B cell (primary cell): ENCODE data around the gene GPR162. TPM values are rescaled to one million over a fixed set of nuclear protein-coding genes. Genes with fewer than 3 reads are reported as not detected.

Source experiments
- ATAC-seq: fragments of 200-7000 bp; cut with Tn5 transposase; one replicate; pipeline ENCODE4 v1.10.0; 2021; ENCODE audit warnings: low read depth, mild to moderate bottlenecking, moderate number of reproducible peaks, moderate library complexity
- CTCF ChIA-PET: fragments of 350-600 bp; sonication (Branson Sonifier 250); formaldehyde crosslinking; loops from one replicate; lab custom pipeline; 2021; ENCODE audit warnings: antibody characterized with exemption, inconsistent platforms; lab: Charles Lee
- POLR2A ChIA-PET: fragments of 350-600 bp; sonication (Branson Sonifier 250); formaldehyde crosslinking; loops from one replicate; lab custom pipeline; 2021; ENCODE audit warnings: antibody characterized with exemption; lab: Charles Lee
- DNase-seq: peaks from one replicate; pipeline ENCODE4 v3.0.0; 2013
- H2AFZ ChIP-seq: 2 replicates; pipeline ENCODE4 v1.6.1; 2012; ENCODE audit warnings: mild to moderate bottlenecking, low read depth, low read length; ENCODE audit not compliant: insufficient read depth, poor library complexity, severe bottlenecking
- H3K27ac ChIP-seq, 2 donors: 1 replicate in 1 of 2; 2 replicates in 1 of 2; pipeline ENCODE4 v1.5.1; 2012 to 2013; ENCODE audit warnings: low read length in 2 of 2, mild to moderate bottlenecking in 2 of 2, moderate library complexity in 1 of 2
- H3K27me3 ChIP-seq, 4 experiments: fragments of 200-600 bp in 1 of 4; sonication (generic) in 1 of 4; replicated peaks in 1 of 4; 1 replicate in 2 of 4; 2 replicates in 2 of 4; pipeline versions ENCODE4 v1.6.1 to v1.7.0; 2013 to 2016; ENCODE audit warnings: low read length in 3 of 4, mild to moderate bottlenecking in 2 of 4, mixed read lengths in 1 of 4, moderate library complexity in 1 of 4; ENCODE audit not compliant: insufficient read depth in 4 of 4, control insufficient read depth in 3 of 4; ENCODE audit errors: control extremely low read depth in 1 of 4
- H3K36me3 ChIP-seq, 2 experiments: replicated peaks in 1 of 2; 1 replicate in 1 of 2; 2 replicates in 1 of 2; pipeline versions ENCODE4 v1.6.1 to v1.7.1; 2013; ENCODE audit warnings: low read length in 1 of 2; ENCODE audit not compliant: insufficient read depth in 2 of 2, control insufficient read depth in 1 of 2; ENCODE audit errors: control extremely low read depth in 1 of 2, extremely low read depth in 1 of 2
- H3K4me1 ChIP-seq, 2 donors: fragments of 200-600 bp in 1 of 2; sonication (generic) in 1 of 2; 1 replicate in 1 of 2; 2 replicates in 1 of 2; pipeline versions ENCODE4 v1.5.1 to v1.6.1; 2013 to 2017; ENCODE audit warnings: low read length in 2 of 2; ENCODE audit not compliant: control insufficient read depth in 2 of 2, insufficient read depth in 2 of 2
- H3K4me2 ChIP-seq: replicated peaks from 2 replicates; pipeline ENCODE3; 2012; ENCODE audit warnings: mild to moderate bottlenecking, low read depth, low read length; ENCODE audit not compliant: poor library complexity, severe bottlenecking
- H3K4me3 ChIP-seq, 5 experiments: fragments of 200-600 bp in 1 of 5; sonication (generic) in 1 of 5; 1 replicate in 3 of 5; 2 replicates in 2 of 5; pipeline versions ENCODE4 v1.5.1 to v1.7.0; 2011 to 2016; ENCODE audit warnings: low read length in 4 of 5, mild to moderate bottlenecking in 4 of 5, low read depth in 2 of 5, control low read depth in 1 of 5, moderate library complexity in 1 of 5; ENCODE audit not compliant: insufficient read depth in 1 of 5; ENCODE audit errors: control extremely low read depth in 1 of 5, extremely low read depth in 1 of 5
- H3K79me2 ChIP-seq: fragments of 200-600 bp; sonication (generic); one replicate; pipeline ENCODE4 v1.6.0; 2016; ENCODE audit warnings: low read length; ENCODE audit not compliant: control insufficient read depth, insufficient read depth
- H3K9ac ChIP-seq: fragments of 200-600 bp; sonication (generic); 2 replicates; pipeline ENCODE4 v1.6.1; 2017; ENCODE audit warnings: mild to moderate bottlenecking, low read length, moderate library complexity
- H3K9me3 ChIP-seq, 3 donors: one replicate each; pipeline versions ENCODE4 v1.6.1 to v1.7.1; 2013; ENCODE audit warnings: low read length in 2 of 3; ENCODE audit not compliant: control insufficient read depth in 2 of 3, insufficient read depth in 1 of 3; ENCODE audit errors: control extremely low read depth in 1 of 3
- H4K20me1 ChIP-seq: 2 replicates; pipeline ENCODE4 v1.6.0; 2012; ENCODE audit warnings: mild to moderate bottlenecking, low read length; ENCODE audit not compliant: insufficient read depth, control insufficient read depth, poor library complexity, severe bottlenecking
- H3K27ac Mint-ChIP-seq: one replicate; pipeline ENCODE4 v1.8.0; 2021; ENCODE audit warnings: mixed read lengths
- H3K27me3 Mint-ChIP-seq: one replicate; pipeline ENCODE4 v1.8.0; 2021; ENCODE audit warnings: mixed read lengths
- H3K4me1 Mint-ChIP-seq: one replicate; pipeline ENCODE4 v1.8.0; 2021; ENCODE audit warnings: mixed read lengths
- H3K4me3 Mint-ChIP-seq: one replicate; pipeline ENCODE4 v1.8.0; 2021; ENCODE audit warnings: mixed read lengths
- H3K9me3 Mint-ChIP-seq: one replicate; pipeline ENCODE4 v1.8.0; 2022; ENCODE audit warnings: mixed read lengths; ENCODE audit not compliant: insufficient read depth
- EZH2 ChIP-seq: IDR thresholded peaks from 2 replicates; pipeline ENCODE4 v1.6.1; 2012; ENCODE audit warnings: borderline replicate concordance, low read depth, mild to moderate bottlenecking, moderate library complexity, low read length; ENCODE audit not compliant: insufficient read depth, poor library complexity, severe bottlenecking
- WGBS: methylation state at CpG from one replicate; pipeline ENCODE4 v1.1.5; 2013; ENCODE audit warnings: missing lambda C conversion rate; ENCODE audit not compliant: insufficient coverage; 5-methylcytosine and 5-hydroxymethylcytosine counted together
- intact Hi-C: fragments of 100-400 bp; cut with micrococcal nuclease; formaldehyde crosslinking; loops from one replicate; pipeline ENCODE4 v1.10.0; 2022
- polyA plus RNA-seq: library from polyadenylated mRNA; depleted of rRNA; stranded (reverse); fragments of >200 nt; gene quantifications from 2 replicates; pipeline ENCODE4 v1.2.3, GENCODE V29; 2012
- total RNA-seq, 2 donors: library from RNA; stranded (reverse); fragments of 120-200 nt in 1 of 2; gene quantifications; 1 replicate in 1 of 2; 2 replicates in 1 of 2; pipeline versions ENCODE4 v1.2.3 to v1.2.4, GENCODE V29; 2013 to 2022
- TF ChIP-seq, protein P1 (sequence below): fragments of 200-600 bp; IDR thresholded peaks from one replicate; pipeline ENCODE4 v1.8.0; 2022; ENCODE audit warnings: antibody characterized with exemption, mild to moderate bottlenecking

The GPR162 gene
- total and polyA plus RNA-seq, 2 donors (not counting 1 experiment from before 2014, with no cell fraction given), result 0.54 TPM; not detected in 1

- ATAC-seq (no peak), DNase-seq (no peak)
- Histone ChIP-seq H4K20me1 (no peaks in the 10 kb centered on the region), H3K9ac (no peak overlapping the region), H3K4me1 (peaks cover 13 to 14% of the 10 kb centered on the region in 2 donors), H3K4me2 (no peak overlapping the region), H3K27ac (no peak overlapping the region), H3K36me3 (no peaks in the 10 kb centered on the region), H3K9me3 (no peaks in the 10 kb centered on the region), H3K27me3 (peaks cover 0 to 42% (median 7%) of the 10 kb centered on the region in 4 experiments), H3K4me3 (no peak overlapping the region), H3K79me2 (no peaks in the 10 kb centered on the region), H2AFZ (no peak overlapping the region)
- CTCF ChIA-PET, result no interaction called here
- POLR2A ChIA-PET, result no interaction called here
- peaks cover 44% of the 10 kb centered on the region for H3K27me3 Mint-ChIP-seq
- 84% methylated on average over 18 of the region's 20 CpGs for WGBS
- peaks cover 13% of the 10 kb centered on the region for H3K4me1 Mint-ChIP-seq
- no peak overlapping the region for H3K27ac Mint-ChIP-seq
- H3K9me3 Mint-ChIP-seq, result no peaks in the 10 kb centered on the region
- H3K4me3 Mint-ChIP-seq, result no peak overlapping the region
- TF ChIP-seq, protein P1, sequence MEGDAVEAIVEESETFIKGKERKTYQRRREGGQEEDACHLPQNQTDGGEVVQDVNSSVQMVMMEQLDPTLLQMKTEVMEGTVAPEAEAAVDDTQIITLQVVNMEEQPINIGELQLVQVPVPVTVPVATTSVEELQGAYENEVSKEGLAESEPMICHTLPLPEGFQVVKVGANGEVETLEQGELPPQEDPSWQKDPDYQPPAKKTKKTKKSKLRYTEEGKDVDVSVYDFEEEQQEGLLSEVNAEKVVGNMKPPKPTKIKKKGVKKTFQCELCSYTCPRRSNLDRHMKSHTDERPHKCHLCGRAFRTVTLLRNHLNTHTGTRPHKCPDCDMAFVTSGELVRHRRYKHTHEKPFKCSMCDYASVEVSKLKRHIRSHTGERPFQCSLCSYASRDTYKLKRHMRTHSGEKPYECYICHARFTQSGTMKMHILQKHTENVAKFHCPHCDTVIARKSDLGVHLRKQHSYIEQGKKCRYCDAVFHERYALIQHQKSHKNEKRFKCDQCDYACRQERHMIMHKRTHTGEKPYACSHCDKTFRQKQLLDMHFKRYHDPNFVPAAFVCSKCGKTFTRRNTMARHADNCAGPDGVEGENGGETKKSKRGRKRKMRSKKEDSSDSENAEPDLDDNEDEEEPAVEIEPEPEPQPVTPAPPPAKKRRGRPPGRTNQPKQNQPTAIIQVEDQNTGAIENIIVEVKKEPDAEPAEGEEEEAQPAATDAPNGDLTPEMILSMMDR, result no peak
- no peak for TF ChIP-seq EZH2
- intact Hi-C loops, result no loop called here
These were observed 3.9 kb upstream of the GPR162 start for GRCh38 chr12:6817662-6818157.

DNA sequence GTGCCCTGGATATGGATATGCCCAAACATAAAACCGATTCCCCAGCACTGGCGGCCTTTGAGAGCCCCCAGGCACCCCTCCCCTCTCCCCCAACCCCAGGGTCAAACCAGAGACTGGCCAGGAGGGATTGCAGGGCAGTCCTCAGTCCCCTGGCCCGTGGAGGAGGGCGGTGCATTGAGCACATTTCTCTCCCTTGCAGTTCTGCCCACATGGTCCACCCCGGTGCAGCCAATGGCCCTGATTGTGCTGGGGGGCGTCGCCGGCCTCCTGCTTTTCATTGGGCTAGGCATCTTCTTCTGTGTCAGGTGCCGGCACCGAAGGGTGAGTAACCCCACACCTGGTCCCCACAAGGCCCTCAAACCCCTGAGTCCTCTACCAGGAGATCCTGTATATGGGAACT lies 3.4 kb upstream of the GPR162 start:
- no peaks in the 10 kb centered on the region for H3K79me2 ChIP-seq
- ChIA-PET CTCF (no interaction called here), POLR2A (no interaction called here)
- ATAC-seq, result no peak
- intact Hi-C loops, result no loop called here
- Mint-ChIP-seq H3K27me3 (peaks cover 49% of the 10 kb centered on the region), H3K9me3 (no peaks in the 10 kb centered on the region), H3K27ac (no peak overlapping the region), H3K4me1 (peaks cover 12% of the 10 kb centered on the region), H3K4me3 (no peak overlapping the region)
- no peaks in the 10 kb centered on the region for H3K36me3 ChIP-seq
- no peak overlapping the region for H3K4me3 ChIP-seq
- TF ChIP-seq, protein P1, result no peak
- no peak for TF ChIP-seq EZH2
- no peaks in the 10 kb centered on the region for H4K20me1 ChIP-seq
- WGBS, result 93% methylated on average over 8 of the region's 10 CpGs
- H3K27me3 ChIP-seq, result peaks cover 0 to 47% (median 7%) of the 10 kb centered on the region in 4 experiments
- DNase-seq, result no peak
- H3K27ac ChIP-seq, result no peak overlapping the region
- H2AFZ ChIP-seq, result no peak overlapping the region
- H3K9me3 ChIP-seq, result peaks cover 0 to under 1% (median 0%) of the 10 kb centered on the region in 3 donors
- no peak overlapping the region for H3K9ac ChIP-seq
- no peak overlapping the region for H3K4me2 ChIP-seq
- peaks cover 11 to 14% of the 10 kb centered on the region in 2 donors for H3K4me1 ChIP-seq
